ENCODE results near the gene KAZN. TPM values are rescaled to one million over a fixed set of nuclear protein-coding genes. Genes with fewer than 3 reads are reported as not detected.

The KAZN gene
- total RNA-seq, 1 donor from 2014 or later, result 2.8 TPM

- DNase-seq (ENCODE audit: low read depth), result no peak
- Histone ChIP-seq H3K27me3 (ENCODE audit: control insufficient read depth, insufficient read depth, low read length) (no peaks in the 10 kb centered on the region), H3K4me3 (ENCODE audit: low read depth, low read length) (no peak overlapping the region), H3K36me3 (ENCODE audit: control insufficient read depth, insufficient read depth, low read length) (no peaks in the 10 kb centered on the region)
- TF ChIP-seq CTCF (IDR thresholded peaks at IDR 0.05; ENCODE audit: insufficient read depth, low read length, poor library complexity, severe bottlenecking), result peak; percentile 54
Observed at GRCh38 chr1:15062479-15063099, 464.1 kb downstream of the KAZN start.

GRCh38 chr1:15063346-15063745 is 464.9 kb downstream of the KAZN start:
- Histone ChIP-seq H3K36me3 (ENCODE audit: control insufficient read depth, insufficient read depth, low read length) (no peaks in the 10 kb centered on the region), H3K27me3 (ENCODE audit: control insufficient read depth, insufficient read depth, low read length) (no peaks in the 10 kb centered on the region), H3K4me3 (ENCODE audit: low read depth, low read length) (no peak overlapping the region)
- DNase-seq (ENCODE audit: low read depth), result no peak
- no peak for TF ChIP-seq CTCF (IDR thresholded peaks at IDR 0.05; ENCODE audit: insufficient read depth, low read length, poor library complexity, severe bottlenecking)

DNA sequence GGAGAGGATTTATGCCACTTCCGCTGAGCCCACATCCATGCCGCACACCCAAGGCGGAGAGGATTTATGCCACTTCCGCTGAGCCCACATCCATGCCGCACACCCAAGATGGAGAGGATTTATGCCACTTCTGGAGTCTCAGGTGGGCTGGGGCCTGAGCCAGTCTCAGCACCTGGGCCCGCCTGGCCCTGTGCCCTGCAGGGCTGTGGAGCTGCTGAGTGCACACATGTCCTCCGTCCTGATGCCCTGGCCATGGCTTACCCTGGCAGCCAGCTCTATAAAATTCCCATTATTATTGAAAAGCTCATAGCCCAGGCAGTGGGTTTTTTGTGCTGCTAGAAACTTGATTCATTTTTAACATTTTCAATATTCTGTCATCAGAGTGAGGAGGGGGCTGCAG is 465.3 kb downstream of the KAZN start:
- DNase-seq (ENCODE audit: low read depth), result no peak
- Histone ChIP-seq H3K4me3 (ENCODE audit: low read depth, low read length) (no peak overlapping the region), H3K36me3 (ENCODE audit: control insufficient read depth, insufficient read depth, low read length) (no peaks in the 10 kb centered on the region), H3K27me3 (ENCODE audit: control insufficient read depth, insufficient read depth, low read length) (no peaks in the 10 kb centered on the region)
- no peak for TF ChIP-seq CTCF (IDR thresholded peaks at IDR 0.05; ENCODE audit: insufficient read depth, low read length, poor library complexity, severe bottlenecking)

DNA sequence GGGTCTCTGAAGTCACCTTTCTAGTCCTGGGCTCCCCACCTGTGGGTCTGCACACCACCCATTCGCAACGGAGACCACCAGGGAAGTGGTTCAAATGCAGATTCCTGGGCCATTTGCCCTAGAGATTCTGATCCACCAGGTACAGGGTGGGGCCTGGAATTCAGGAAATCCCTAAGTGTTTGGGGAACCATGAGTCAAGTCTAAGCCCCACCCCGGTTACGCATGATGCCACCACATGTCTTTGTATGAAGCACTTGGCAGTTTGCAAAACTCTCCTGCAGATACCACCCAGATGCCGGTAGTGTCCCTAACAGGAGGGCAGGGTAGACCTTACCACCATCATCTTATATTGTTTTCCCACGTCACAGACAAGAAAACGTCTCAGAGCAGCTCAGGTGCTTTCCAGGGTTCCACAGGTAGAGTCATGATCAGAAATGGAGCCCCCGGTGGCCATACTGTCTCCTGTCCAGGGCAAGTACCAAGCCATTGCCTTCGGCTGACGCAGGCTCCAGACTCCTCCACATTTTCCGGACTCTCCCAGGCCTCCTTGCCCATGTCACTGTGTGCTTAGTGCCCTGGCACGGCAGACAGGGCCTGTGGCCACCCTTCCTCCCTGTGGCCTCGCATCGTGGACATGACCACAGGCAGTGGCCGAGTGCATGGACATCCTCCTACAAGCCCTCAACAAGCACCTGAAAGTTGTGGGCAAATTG is 465.9 kb downstream of the KAZN start:
- no peaks in the 10 kb centered on the region for H3K36me3 ChIP-seq (ENCODE audit: control insufficient read depth, insufficient read depth, low read length)
- no peak for TF ChIP-seq CTCF (IDR thresholded peaks at IDR 0.05; ENCODE audit: insufficient read depth, low read length, poor library complexity, severe bottlenecking)
- DNase-seq (ENCODE audit: low read depth), result no peak
- no peaks in the 10 kb centered on the region for H3K27me3 ChIP-seq (ENCODE audit: control insufficient read depth, insufficient read depth, low read length)
- no peak overlapping the region for H3K4me3 ChIP-seq (ENCODE audit: low read depth, low read length)

DNA sequence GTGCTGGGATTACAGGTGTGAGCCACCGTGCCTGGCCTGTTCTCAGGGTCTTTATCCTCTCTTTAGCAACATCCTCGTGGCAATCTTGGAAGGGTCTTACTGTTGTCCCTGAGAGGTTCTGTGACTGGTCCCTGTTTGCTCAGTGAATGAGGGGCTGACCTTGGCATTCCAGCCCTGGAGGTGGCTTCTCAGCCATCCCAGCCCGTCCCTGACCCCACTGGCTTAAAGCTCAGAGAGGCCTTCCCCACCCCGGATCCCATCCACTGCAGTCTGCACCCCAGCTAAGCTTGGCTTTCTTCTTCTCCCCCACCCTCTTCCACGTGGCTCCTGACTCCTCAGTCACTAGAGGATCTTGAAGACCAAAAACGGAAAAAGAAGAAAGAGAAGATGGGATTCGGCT is 466.8 kb downstream of the KAZN start:
- no peak for DNase-seq (ENCODE audit: low read depth)
- Histone ChIP-seq H3K4me3 (ENCODE audit: low read depth, low read length) (no peak overlapping the region), H3K27me3 (ENCODE audit: control insufficient read depth, insufficient read depth, low read length) (no peaks in the 10 kb centered on the region), H3K36me3 (ENCODE audit: control insufficient read depth, insufficient read depth, low read length) (no peaks in the 10 kb centered on the region)
- TF ChIP-seq CTCF (IDR thresholded peaks at IDR 0.05; ENCODE audit: insufficient read depth, low read length, poor library complexity, severe bottlenecking), result no peak

- no peak overlapping the region for H3K4me3 ChIP-seq (ENCODE audit: low read depth, low read length)
- no peaks in the 10 kb centered on the region for H3K27me3 ChIP-seq (ENCODE audit: control insufficient read depth, insufficient read depth, low read length)
- no peaks in the 10 kb centered on the region for H3K36me3 ChIP-seq (ENCODE audit: control insufficient read depth, insufficient read depth, low read length)
- no peak for TF ChIP-seq CTCF (IDR thresholded peaks at IDR 0.05; ENCODE audit: insufficient read depth, low read length, poor library complexity, severe bottlenecking)
- DNase-seq (ENCODE audit: low read depth), result no peak
Observed at GRCh38 chr1:15065736-15066135, 467.3 kb downstream of the KAZN start.

All from kidney epithelial cell (primary cell).